GM18951 (cell line): ENCODE measurements around the gene CYB5R4.
"Not testable (repeated sequence)": the region's sequence is repeated elsewhere in the genome, so short reads cannot be mapped to it uniquely, and the experiment has no call there.

Experiments used
- POLR2A ChIP-seq: IDR thresholded peaks from 4 replicates; pipeline ENCODE4 v1.6.1; 2011; ENCODE audit warnings: mild to moderate bottlenecking; ENCODE audit not compliant: insufficient read length, insufficient read depth; ENCODE audit errors: extremely low read depth
- in situ Hi-C: fragments of 300-500 bp; cut with MboI; formaldehyde crosslinking; loops from one replicate; pipeline ENCODE4 v1.12.0; 2022; ENCODE audit warnings: low sequenced_read_pairs, mixed read lengths, inconsistent platforms; ENCODE audit not compliant: unreplicated experiment

CYB5R4 gene

DNA sequence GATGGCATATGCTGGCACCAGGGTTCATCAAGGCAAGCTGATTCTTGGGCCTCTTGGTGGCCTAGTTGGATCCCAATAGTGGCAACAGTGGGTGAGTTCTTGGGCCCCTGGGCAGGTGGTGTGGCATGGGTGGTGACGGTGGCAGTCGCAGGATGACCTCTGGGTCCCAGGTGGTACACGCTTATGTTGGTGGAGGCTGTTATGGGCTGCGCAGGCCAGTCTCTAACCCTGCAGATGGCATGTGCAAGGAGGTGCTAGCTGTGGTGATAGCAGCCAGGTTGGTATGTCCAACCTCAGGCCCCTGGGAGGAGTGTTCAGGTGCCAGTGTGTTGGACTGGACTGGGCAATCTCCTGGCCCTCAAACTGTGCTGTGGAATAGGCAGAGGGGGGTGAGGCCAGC, 46.2 kb downstream of the CYB5R4 start:
- TF ChIP-seq POLR2A, result no peak
- in situ Hi-C loops, result no loop called here

DNA sequence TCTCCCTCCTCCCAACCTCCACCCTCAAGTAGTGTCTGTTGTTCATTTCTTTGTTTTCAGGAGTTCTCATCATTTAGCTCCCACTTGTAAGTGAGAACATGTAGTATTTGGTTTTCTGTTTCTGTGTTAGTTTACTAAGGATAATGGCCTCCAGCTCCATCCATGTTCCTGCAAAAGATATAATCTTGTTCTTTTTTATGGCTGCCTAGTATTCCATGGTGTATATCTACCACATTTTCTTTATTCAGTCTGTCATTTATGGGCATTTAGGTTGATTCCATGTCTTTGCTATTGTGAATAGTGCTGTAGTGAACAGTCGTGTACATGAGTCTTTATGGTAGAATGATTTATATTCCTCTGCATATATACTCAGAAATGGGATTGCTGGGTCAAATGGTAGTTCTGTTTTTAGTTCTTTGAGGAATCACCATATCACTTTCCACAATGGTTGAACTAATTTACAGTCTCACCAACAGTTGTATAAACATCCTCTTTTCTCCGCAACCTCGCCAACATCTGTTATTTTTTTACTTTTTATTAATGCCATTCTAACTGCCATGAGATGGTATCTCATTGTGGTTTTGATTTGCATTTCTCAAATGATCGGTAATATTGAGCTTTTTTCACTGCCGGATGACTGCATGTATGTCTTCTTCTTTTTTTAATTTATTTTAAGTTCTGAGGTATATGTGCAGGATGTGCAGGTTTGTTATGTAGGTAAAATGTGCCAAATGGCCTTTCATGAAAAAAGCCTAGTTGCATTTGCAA, 48.3 kb downstream of the CYB5R4 start:
- in situ Hi-C loops, result not testable (repeated sequence)

DNA sequence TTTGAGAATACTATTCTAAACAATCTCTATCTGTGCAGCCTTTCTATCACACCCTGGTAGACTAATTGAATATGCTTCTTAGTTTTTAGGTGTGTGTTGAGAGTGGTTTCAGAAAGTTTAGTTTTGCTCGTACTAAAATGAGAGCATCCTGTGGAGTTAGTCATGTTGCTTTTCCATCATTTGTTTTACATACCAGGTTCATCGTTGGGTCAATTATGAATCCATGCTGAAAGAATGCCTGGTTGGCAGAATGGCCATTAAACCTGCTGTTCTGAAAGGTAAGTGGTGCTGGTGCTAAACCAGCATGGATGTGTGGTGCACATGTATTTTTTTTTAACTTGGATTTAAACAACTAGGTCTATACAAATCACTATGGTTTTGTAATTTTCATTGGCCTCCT, 49.3 kb downstream of the CYB5R4 start:
- in situ Hi-C loops, result no loop called here
- no peak for TF ChIP-seq POLR2A

DNA sequence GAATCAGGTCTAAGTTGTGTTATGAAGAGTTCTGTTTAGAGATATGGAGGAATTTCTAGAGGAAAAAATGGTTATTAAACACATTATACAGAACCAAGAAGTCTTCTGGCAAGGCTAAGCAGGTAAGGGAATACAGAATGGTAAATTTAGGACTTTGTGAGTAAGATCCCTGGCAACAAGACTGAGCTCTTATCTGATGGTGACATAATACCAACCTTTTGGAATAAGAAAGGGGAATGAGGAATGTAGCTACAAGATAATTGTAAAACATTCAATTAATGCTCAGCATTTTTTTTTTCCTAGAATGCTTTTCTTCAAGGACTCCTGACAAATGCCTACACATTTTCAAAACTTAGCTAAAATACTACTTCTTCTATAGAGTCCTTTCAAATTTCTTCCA, 51.8 kb downstream of the CYB5R4 start:
- TF ChIP-seq POLR2A, result no peak
- in situ Hi-C loops, result no loop called here

DNA sequence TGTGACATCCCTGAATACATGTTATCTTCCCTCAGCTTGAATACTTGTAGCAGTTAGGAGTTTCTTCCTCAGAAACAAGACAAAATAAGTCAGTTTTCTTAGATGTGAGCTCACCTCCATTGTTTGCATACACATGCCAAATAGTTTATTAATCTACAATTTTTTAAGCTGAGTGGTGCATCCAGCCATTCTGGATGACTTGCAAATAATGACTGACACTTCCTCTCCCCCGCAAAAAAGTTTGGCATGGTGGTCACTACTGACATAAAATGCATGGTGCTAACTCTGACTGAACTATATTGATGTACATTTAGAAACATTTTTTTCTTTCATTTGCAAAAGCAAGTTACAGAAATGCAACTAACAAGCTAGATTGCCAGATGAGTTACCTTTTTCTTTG, 55.5 kb downstream of the CYB5R4 start:
- in situ Hi-C loops, result no loop called here
- no peak for TF ChIP-seq POLR2A

DNA sequence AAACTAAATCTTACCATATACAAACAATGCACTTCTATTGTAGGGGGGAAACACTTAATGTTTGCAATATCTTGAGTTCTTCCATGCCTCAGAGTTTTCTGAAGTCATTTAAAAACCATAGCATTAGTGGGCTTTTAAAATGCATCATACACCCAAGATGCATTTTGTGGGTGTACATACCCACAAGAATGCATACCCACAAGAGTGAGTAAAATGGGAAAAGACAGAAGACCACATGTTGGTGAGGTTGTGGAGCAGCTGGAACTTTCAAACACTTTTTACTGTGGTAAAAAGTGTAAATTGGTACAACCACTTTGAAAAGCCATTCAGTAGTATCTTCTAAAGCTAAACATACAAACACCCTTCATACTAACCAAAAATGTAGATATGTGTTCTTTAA, 57.5 kb downstream of the CYB5R4 start:
- in situ Hi-C loops, result no loop called here
- no peak for TF ChIP-seq POLR2A

DNA sequence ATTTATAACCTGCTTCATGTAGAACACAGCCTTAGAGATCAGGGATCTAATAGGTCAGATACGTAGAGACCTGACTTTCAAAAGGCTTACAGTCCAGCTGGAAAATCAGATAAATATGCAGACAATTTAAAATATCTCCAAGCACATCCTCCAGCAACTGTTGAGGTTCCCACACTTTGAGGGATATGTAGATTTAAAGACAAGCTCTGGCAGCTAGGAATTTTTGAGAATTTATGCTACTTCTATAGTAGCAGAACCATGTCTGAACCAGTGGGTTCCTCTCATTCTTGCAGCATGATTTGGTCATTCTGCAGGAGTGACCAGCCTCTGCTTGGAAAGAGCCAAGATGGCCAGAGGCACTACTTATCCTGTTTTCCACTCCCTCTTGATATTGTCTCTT, 60.5 kb downstream of the CYB5R4 start:
- in situ Hi-C loops, result no loop called here
- TF ChIP-seq POLR2A, result no peak

DNA sequence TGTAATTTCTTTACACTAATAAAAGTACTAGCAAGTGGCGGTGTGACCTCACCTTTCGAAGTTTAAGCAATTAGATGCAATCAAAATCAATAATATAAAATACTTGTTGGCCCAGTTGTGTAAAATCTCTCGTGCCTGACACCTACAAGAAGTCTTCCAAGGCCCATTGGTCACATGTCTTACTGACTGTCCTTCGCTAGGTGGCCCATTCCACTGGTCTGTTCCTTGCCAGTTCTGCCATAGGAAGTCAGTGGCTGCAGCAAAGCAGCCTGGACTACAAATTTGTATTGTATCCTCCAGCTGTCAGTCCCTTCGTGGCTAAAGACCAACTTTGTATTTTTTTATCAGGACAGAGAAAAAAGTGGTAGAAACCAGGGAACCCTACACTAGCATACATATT, 61.8 kb downstream of the CYB5R4 start:
- TF ChIP-seq POLR2A, result no peak
- in situ Hi-C loops, result no loop called here

DNA sequence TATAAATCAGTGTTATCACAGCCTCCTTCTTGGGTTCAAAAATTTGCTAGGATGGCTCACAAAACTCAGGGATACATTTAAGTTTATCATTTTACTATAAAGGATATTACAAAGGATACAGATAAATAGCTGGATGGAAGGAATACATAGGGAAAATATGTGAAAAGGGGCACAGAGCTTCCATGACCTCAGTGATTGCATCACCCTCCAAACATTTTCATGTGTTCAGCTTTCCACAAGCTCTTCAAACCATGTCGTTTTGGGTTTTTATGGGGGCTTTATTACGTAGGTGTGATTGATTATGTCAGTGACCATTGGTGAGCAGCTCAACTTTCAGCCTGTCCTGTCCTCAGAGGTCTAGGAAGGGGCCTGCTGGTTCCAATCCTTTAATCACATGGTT, 68.0 kb downstream of the CYB5R4 start:
- TF ChIP-seq POLR2A, result no peak
- in situ Hi-C loops, result no loop called here

DNA sequence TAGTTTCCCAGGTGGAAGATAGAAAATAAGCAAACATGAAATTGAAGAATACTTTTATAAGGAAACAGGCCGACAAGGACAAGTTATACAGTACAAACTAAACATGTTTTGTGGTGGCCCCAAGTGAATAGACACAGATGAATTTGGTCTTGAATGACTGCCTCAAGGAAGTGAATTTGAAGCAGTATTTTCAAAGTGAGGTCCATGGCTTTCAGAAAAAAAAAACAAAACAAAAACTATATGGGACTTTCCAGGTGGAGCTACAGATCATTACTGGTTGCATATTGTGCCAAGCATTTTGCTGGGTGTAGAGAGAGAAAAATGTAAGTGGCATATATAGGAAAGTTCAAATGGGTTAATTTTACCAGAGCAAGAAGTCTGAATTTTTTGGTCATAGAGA, 68.8 kb downstream of the CYB5R4 start:
- in situ Hi-C loops, result no loop called here
- TF ChIP-seq POLR2A, result no peak

DNA sequence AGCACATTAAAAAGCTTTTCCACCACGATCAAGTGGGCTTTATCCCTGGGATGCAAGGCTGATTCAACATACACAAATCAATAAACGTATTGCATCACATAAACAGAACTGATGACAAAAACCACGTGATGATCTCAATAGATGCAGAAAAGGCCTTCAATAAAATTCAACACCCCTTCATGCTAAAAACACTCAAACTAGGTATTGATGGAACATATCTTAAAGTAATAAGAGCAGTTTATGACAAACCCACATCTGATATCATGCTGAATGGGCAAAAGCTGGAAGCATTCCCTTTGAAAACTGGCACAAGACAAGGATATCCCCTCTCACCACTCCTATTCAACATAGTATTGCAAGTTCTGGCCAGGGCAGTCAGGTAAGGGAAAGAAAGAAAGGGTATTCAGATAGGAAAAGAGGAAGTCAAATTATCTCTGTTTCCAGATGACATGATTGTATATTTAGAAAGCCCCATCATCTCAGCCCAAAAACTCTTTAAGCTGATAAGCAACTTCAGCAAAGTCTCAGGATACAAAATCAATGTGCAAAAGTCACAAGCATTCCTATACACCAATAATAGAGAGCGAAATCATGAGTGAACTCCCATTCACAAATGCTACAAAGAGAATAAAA, 86.8 kb downstream of the CYB5R4 start:
- in situ Hi-C loops, result not testable (repeated sequence)

DNA sequence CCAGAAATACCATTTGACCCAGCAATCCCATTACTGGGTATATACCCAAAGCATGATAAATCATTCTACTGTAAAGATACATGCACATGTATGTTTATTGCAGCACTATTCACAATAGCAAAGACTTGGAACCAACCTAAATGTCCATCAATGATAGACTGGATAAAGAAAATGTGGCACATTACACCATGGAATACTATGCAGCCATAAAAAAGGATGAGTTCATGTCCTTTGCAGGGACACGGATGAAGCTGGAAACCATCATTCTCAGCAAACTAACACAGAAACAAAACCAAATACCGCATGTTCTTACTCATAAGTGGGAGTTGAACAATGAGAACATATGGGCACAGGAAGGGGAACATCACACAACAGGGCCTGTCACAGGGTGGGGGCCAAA, 88.5 kb downstream of the CYB5R4 start:
- in situ Hi-C loops, result not testable (repeated sequence)

DNA sequence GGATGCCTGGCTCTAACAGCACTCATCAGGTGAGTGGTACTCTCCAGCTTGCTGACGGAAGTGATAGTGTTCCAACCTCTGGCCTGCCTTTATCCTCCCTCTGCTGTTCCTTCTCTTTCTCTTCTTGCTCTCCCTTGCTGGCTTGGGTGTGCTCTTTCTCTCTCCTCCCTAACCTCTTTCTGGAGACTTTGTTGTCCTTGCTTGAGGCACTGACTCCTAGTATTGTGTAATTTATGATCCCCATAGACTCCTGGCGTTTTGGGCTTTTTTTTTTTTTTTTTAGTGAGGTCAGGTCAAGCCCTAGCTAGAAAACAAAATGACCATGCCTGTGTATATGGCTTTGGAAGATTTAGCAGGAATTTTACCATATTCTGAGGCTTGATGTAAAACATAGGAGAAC, 89.4 kb downstream of the CYB5R4 start:
- in situ Hi-C loops, result no loop called here
- TF ChIP-seq POLR2A, result no peak

DNA sequence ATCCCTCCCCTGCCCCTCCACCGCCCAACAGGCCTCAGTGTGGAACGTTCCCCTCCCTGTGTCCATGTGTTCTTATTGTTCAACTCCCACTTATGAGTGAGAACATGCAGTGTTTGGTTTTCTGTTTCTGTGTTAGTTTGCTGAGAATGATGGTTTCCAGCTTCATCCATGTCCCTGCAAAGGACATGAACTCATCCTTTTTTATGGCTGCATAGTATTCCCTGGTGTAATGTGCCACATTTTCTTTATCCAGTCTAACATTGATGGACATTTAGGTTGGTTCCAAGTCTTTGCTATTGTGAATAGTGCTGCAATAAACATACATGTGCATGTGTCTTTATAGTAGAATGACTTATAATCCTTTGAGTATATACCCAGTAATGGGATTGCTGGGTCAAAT, 91.9 kb downstream of the CYB5R4 start:
- in situ Hi-C loops, result not testable (repeated sequence)

DNA sequence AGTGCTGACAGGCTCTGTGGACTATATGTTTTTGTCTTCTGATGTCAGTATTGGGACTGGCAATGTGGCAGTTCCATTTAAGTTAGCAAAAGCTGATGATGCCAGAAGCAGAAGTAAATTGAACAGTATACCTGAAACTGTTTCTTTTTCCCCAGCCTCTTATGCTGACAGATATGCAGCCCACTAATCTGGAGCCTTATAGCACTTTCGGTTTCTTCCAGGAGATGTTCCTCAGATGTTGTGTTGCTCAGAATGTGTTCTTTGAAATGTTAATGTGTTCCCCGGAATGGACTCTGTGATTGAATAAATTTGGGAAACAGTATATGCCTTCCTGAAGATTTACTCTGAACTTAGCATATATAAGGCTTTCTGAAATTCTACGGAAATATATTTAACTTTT, 93.3 kb downstream of the CYB5R4 start:
- in situ Hi-C loops, result no loop called here
- TF ChIP-seq POLR2A, result no peak

DNA sequence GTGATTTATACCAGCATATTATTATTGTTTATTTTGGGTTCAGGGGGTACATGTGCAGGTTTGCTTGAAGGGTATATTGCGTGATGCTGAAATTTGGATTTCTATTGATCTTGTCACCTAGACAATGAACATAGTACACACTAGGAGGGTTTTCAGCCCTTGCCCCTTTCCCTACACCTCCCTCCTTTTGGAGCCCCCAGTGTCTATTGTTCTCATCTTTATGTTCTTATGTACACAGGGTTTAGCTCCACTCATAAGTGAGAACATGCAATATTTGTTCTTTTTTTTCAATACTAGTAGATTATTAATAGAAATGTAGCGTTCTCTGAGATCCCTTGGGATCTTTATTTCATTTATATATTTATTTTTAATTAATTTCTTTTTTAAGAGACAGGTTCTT, 94.9 kb downstream of the CYB5R4 start:
- in situ Hi-C loops, result no loop called here
- TF ChIP-seq POLR2A, result no peak
